Breast epithelium (tissue), 4 donors: ENCODE results near the gene ITGAX. TPM values are rescaled to one million over a fixed set of nuclear protein-coding genes. Genes with fewer than 3 reads are reported as not detected.
A peak's percentile ranks its signal among the peaks of the same experiment; 100 is the strongest.

ENCODE experiments used
- DNase-seq, 2 donors: peaks; one replicate each; pipeline ENCODE4 v3.0.0-alpha.2; 2019; ENCODE audit warnings: low spot score in 2 of 2
- H3K27ac ChIP-seq, 2 donors: fragments of 200-600 bp; sonication (generic) in 1 of 2; one replicate each; pipeline ENCODE4 v1.5.1; 2016 to 2019; ENCODE audit warnings: mild to moderate bottlenecking in 1 of 2
- H3K27me3 ChIP-seq, 2 donors: fragments of 200-600 bp; sonication (generic) in 1 of 2; one replicate each; pipeline versions ENCODE4 v1.5.1 to v1.6.0; 2017 to 2019; ENCODE audit warnings: control low read depth in 1 of 2, mild to moderate bottlenecking in 1 of 2
- H3K36me3 ChIP-seq: fragments of 200-600 bp; one replicate; pipeline ENCODE4 v1.5.1; 2019
- H3K4me1 ChIP-seq, 2 donors: fragments of 200-600 bp; sonication (generic); one replicate each; pipeline ENCODE4 v1.5.1; 2016 to 2019; ENCODE audit warnings: control low read depth in 1 of 2
- H3K4me3 ChIP-seq, 3 donors: fragments of 200-600 bp; sonication (generic); 1 replicate in 2 of 3; 2 replicates in 1 of 3; pipeline ENCODE4 v1.5.1; 2016 to 2019; ENCODE audit warnings: mild to moderate bottlenecking in 3 of 3, moderate library complexity in 2 of 3
- H3K9me3 ChIP-seq, 2 donors: fragments of 200-600 bp; sonication (generic) in 1 of 2; one replicate each; pipeline ENCODE4 v1.5.1; 2016 to 2019; ENCODE audit warnings: control low read depth in 1 of 2
- POLR2A ChIP-seq: fragments of 450-650 bp; IDR thresholded peaks from one replicate; pipeline ENCODE4 v1.6.1; 2016; ENCODE audit warnings: antibody characterized with exemption, mild to moderate bottlenecking, moderate library complexity
- POLR2AphosphoS5 ChIP-seq, 3 donors: sonication (generic); formaldehyde crosslinking; IDR thresholded peaks; one replicate each; pipeline ENCODE4 v1.6.1; 2017; ENCODE audit warnings: antibody characterized with exemption in 3 of 3
- intact Hi-C: fragments of 100-400 bp; cut with DNase I; formaldehyde crosslinking; loops from one replicate; pipeline ENCODE4 v1.15.1; 2023; ENCODE audit warnings: low total_unique reads
- total RNA-seq, 3 donors: library from RNA; depleted of rRNA; stranded (reverse); fragments of >200 nt; gene quantifications; one replicate each; pipeline ENCODE4 v1.1.0, GENCODE V29; 2016
- TF ChIP-seq, protein P1 (sequence below), 3 donors: fragments of 450-650 bp; IDR thresholded peaks; one replicate each; pipeline ENCODE4 v1.5.1; 2016 to 2017; ENCODE audit warnings: antibody characterized with exemption in 3 of 3, mild to moderate bottlenecking in 3 of 3, moderate library complexity in 3 of 3

The ITGAX gene
- total RNA-seq, 3 donors from 2014 or later, result 3.6 to 16.8 (median 5.1) TPM

DNA sequence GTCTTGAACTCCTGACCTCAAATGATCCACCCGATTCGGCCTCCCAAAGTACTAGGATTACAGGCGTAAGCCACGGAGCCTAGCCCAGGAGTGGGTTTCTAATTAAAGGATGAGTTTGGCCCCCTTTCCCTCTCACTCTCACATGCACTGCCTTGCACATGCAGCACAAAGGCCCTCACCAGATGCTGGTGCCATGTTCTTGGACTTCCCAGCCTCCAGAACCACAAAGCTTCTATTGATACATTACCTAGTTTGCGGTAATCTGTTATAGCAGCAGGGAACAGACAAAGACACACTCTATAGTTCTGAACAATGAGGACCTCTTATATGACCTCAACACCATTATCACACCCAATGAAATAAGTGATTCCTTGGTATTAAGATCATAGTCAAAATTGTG, 20.3 kb downstream of the ITGAX start:
- TF ChIP-seq POLR2AphosphoS5 (IDR thresholded peaks at IDR 0.05) (no peak), POLR2A (no peak)
- TF ChIP-seq, protein P1, sequence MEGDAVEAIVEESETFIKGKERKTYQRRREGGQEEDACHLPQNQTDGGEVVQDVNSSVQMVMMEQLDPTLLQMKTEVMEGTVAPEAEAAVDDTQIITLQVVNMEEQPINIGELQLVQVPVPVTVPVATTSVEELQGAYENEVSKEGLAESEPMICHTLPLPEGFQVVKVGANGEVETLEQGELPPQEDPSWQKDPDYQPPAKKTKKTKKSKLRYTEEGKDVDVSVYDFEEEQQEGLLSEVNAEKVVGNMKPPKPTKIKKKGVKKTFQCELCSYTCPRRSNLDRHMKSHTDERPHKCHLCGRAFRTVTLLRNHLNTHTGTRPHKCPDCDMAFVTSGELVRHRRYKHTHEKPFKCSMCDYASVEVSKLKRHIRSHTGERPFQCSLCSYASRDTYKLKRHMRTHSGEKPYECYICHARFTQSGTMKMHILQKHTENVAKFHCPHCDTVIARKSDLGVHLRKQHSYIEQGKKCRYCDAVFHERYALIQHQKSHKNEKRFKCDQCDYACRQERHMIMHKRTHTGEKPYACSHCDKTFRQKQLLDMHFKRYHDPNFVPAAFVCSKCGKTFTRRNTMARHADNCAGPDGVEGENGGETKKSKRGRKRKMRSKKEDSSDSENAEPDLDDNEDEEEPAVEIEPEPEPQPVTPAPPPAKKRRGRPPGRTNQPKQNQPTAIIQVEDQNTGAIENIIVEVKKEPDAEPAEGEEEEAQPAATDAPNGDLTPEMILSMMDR (IDR thresholded peaks at IDR 0.05), result no peak
- DNase-seq, result no peak
- Histone ChIP-seq H3K27ac (no peak overlapping the region), H3K4me1 (no peaks in the 10 kb centered on the region), H3K27me3 (peaks cover 0 to 7% of the 10 kb centered on the region in 2 donors), H3K4me3 (no peak overlapping the region), H3K9me3 (peaks cover 0 to 8% of the 10 kb centered on the region in 2 donors), H3K36me3 (no peaks in the 10 kb centered on the region)
- intact Hi-C loops, result no loop called here

DNA sequence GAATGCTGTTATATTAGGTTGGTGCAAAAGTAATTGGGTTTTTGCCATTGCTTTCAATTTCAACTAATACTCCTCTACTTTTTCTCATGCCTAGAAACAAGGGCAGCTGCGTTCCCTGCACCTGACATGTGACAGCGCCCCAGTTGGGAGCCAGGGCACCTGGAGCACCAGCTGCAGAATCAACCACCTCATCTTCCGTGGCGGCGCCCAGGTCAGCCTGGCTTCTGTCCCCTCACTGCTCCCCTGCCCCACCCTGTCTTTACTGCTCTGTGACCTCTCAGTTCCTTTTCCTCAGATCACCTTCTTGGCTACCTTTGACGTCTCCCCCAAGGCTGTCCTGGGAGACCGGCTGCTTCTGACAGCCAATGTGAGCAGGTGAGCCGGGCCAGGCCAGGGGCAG, 21.7 kb downstream of the ITGAX start:
- H3K4me1 ChIP-seq, result no peaks in the 10 kb centered on the region
- intact Hi-C loops, result no loop called here
- TF ChIP-seq, protein P1 (IDR thresholded peaks at IDR 0.05), result no peak
- no peak for TF ChIP-seq POLR2A
- TF ChIP-seq POLR2AphosphoS5 (IDR thresholded peaks at IDR 0.05), result no peak
- no peak overlapping the region for H3K4me3 ChIP-seq
- H3K9me3 ChIP-seq, result peaks cover 0 to 8% of the 10 kb centered on the region in 2 donors
- no peaks in the 10 kb centered on the region for H3K36me3 ChIP-seq
- no peaks in the 10 kb centered on the region for H3K27me3 ChIP-seq
- DNase-seq, result no peak
- no peak overlapping the region for H3K27ac ChIP-seq

DNA sequence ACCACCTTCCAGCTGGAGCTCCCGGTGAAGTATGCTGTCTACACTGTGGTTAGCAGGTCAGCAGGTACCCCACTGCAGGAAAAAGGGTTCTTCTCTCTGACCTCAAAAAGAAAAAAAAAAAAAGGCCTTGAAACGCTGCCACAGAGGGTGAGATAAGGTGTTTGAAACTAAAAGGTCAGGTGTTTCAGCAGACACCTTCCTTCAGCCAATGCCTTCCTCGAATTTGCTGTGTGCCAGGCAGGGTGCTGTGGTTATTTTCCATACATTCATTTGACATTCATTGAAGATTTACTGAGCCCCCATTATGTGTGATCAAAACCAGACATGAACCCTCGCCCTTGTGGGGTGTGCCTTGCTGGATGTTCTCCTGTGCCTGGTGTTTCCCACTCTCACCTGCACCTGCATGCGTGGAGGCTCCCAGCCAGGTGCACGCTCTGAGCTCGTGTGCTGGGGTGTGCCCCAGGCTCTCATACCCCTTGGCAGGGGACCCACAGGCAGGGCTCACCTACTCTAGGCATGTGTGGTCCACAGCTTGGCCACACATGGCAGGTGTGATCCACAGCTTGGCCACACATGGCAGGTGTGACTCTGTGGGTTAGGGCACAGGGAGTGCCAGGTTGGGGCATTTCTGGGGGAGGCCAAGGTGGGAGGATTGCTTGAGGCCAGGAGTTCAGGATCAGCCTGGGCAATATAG, 22.4 kb downstream of the ITGAX start:
- peaks cover 0 to 8% of the 10 kb centered on the region in 2 donors for H3K9me3 ChIP-seq
- H3K4me1 ChIP-seq, result no peaks in the 10 kb centered on the region
- no peak overlapping the region for H3K4me3 ChIP-seq
- H3K27me3 ChIP-seq, result no peaks in the 10 kb centered on the region
- intact Hi-C loops, result no loop called here
- H3K36me3 ChIP-seq, result no peaks in the 10 kb centered on the region
- no peak overlapping the region for H3K27ac ChIP-seq
- DNase-seq, result no peak
- TF ChIP-seq POLR2A (no peak), POLR2AphosphoS5 (IDR thresholded peaks at IDR 0.05) (no peak)
- TF ChIP-seq, protein P1 (IDR thresholded peaks at IDR 0.05), result no peak

DNA sequence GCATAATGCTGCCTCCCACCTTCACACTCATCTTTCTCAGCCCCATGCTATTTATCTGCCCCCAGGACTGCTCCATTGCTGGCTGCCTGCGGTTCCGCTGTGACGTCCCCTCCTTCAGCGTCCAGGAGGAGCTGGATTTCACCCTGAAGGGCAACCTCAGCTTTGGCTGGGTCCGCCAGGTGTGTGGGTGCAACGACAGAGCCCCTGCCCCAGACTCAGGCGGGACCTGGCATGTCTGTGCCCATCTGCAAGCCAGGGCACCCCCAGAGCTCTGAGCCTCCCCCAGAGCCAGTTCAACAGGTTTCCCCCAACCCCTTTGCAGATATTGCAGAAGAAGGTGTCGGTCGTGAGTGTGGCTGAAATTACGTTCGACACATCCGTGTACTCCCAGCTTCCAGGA, 25.2 kb downstream of the ITGAX start:
- intact Hi-C loops, result no loop called here
- no peak for TF ChIP-seq POLR2AphosphoS5 (IDR thresholded peaks at IDR 0.05)
- no peak for TF ChIP-seq POLR2A
- TF ChIP-seq, protein P1 (IDR thresholded peaks at IDR 0.05), result no peak

DNA sequence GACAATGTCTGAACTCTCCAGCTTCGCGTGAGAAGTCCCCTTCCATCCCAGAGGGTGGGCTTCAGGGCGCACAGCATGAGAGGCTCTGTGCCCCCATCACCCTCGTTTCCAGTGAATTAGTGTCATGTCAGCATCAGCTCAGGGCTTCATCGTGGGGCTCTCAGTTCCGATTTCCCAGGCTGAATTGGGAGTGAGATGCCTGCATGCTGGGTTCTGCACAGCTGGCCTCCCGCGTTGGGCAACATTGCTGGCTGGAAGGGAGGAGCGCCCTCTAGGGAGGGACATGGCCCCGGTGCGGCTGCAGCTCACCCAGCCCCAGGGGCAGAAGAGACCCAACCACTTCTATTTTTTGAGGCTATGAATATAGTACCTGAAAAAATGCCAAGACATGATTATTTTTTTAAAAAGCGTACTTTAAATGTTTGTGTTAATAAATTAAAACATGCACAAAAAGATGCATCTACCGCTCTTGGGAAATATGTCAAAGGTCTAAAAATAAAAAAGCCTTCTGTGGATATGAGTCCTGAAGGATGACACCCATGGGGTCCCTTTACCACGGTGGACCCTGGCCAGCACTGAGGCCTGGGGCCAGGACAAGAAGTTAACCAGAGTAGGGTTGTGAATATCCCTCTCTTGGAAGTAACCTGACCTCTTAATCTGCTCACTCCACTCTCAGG, 27.6 kb downstream of the ITGAX start:
- peaks cover 0 to 6% of the 10 kb centered on the region in 2 donors for H3K27me3 ChIP-seq
- H3K4me3 ChIP-seq, result no peak overlapping the region
- TF ChIP-seq, protein P1 (IDR thresholded peaks at IDR 0.05), result peak in 2 of 3 donors; percentile 18 to 27
- no peak for TF ChIP-seq POLR2AphosphoS5 (IDR thresholded peaks at IDR 0.05)
- H3K27ac ChIP-seq, result no peak overlapping the region
- no peaks in the 10 kb centered on the region for H3K4me1 ChIP-seq
- intact Hi-C loops, result no loop called here
- H3K36me3 ChIP-seq, result no peaks in the 10 kb centered on the region
- DNase-seq, result peak; percentile 33 to 67
- no peaks in the 10 kb centered on the region for H3K9me3 ChIP-seq

More for the DNA sequence above, 25.2 kb downstream of the ITGAX start:
- Histone ChIP-seq H3K27me3 (peaks cover 0 to 6% of the 10 kb centered on the region in 2 donors), H3K36me3 (no peaks in the 10 kb centered on the region), H3K4me1 (no peaks in the 10 kb centered on the region), H3K4me3 (no peak overlapping the region), H3K27ac (no peak overlapping the region), H3K9me3 (peaks cover 0 to under 1% of the 10 kb centered on the region in 2 donors)
- no peak for DNase-seq
